Nephron progenitor cell (in vitro differentiated cells): ENCODE results near the gene ITPRIPL2.

Source experiments
- DNase-seq: peaks from one replicate; pipeline ENCODE4 v3.0.0; 2021
- H3K27ac Mint-ChIP-seq: 2 replicates; pipeline ENCODE4 v1.8.0; 2021; ENCODE audit warnings: mild to moderate bottlenecking, moderate library complexity, mixed read lengths
- H3K27me3 Mint-ChIP-seq: 2 replicates; pipeline ENCODE4 v1.8.0; 2021; ENCODE audit warnings: mild to moderate bottlenecking, low read depth, mixed read lengths; ENCODE audit not compliant: poor library complexity
- H3K36me3 Mint-ChIP-seq: 2 replicates; pipeline ENCODE4 v1.8.0; 2021; ENCODE audit warnings: low read depth, mixed read lengths
- H3K4me1 Mint-ChIP-seq: 2 replicates; pipeline ENCODE4 v1.8.0; 2021; ENCODE audit warnings: mixed read lengths
- H3K4me3 Mint-ChIP-seq: 2 replicates; pipeline ENCODE4 v1.8.0; 2021; ENCODE audit warnings: mild to moderate bottlenecking, moderate library complexity, mixed read lengths
- H3K9me3 Mint-ChIP-seq: 2 replicates; pipeline ENCODE4 v1.8.0; 2021; ENCODE audit warnings: mild to moderate bottlenecking, moderate library complexity, mixed read lengths
- TF ChIP-seq, protein P1 (sequence below): fragments of 200-600 bp; sonication (generic); IDR thresholded peaks from 2 replicates; pipeline ENCODE4 v1.5.0; 2021; ENCODE audit warnings: antibody characterized with exemption

The ITPRIPL2 gene

DNA sequence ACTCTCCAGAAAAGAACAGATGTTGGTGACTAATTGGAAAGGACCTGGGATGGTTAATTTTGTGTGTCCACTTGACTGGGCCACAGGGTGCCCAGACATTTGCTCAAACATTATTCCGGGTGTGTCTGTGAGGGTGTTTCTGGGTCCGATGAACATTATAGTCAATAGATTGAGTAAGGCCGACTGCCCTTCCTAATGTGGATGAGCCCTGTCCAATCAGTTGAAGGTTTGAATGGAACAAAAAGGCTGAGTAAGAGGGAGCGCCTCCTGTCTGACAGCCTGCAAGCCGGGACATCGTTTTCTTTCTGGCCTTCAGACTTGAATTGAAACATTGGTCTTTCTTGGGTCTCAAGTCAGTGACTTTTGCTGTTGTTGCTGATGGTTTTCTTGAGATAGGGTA, 22.8 kb upstream of the ITPRIPL2 start:
- Mint-ChIP-seq H3K27ac (no peak overlapping the region), H3K4me3 (no peak overlapping the region), H3K36me3 (no peaks in the 10 kb centered on the region), H3K4me1 (peaks cover 19% of the 10 kb centered on the region), H3K27me3 (peaks cover 20% of the 10 kb centered on the region), H3K9me3 (peaks cover 10% of the 10 kb centered on the region)
- TF ChIP-seq, protein P1, sequence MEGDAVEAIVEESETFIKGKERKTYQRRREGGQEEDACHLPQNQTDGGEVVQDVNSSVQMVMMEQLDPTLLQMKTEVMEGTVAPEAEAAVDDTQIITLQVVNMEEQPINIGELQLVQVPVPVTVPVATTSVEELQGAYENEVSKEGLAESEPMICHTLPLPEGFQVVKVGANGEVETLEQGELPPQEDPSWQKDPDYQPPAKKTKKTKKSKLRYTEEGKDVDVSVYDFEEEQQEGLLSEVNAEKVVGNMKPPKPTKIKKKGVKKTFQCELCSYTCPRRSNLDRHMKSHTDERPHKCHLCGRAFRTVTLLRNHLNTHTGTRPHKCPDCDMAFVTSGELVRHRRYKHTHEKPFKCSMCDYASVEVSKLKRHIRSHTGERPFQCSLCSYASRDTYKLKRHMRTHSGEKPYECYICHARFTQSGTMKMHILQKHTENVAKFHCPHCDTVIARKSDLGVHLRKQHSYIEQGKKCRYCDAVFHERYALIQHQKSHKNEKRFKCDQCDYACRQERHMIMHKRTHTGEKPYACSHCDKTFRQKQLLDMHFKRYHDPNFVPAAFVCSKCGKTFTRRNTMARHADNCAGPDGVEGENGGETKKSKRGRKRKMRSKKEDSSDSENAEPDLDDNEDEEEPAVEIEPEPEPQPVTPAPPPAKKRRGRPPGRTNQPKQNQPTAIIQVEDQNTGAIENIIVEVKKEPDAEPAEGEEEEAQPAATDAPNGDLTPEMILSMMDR, result no peak
- DNase-seq, result no peak

DNA sequence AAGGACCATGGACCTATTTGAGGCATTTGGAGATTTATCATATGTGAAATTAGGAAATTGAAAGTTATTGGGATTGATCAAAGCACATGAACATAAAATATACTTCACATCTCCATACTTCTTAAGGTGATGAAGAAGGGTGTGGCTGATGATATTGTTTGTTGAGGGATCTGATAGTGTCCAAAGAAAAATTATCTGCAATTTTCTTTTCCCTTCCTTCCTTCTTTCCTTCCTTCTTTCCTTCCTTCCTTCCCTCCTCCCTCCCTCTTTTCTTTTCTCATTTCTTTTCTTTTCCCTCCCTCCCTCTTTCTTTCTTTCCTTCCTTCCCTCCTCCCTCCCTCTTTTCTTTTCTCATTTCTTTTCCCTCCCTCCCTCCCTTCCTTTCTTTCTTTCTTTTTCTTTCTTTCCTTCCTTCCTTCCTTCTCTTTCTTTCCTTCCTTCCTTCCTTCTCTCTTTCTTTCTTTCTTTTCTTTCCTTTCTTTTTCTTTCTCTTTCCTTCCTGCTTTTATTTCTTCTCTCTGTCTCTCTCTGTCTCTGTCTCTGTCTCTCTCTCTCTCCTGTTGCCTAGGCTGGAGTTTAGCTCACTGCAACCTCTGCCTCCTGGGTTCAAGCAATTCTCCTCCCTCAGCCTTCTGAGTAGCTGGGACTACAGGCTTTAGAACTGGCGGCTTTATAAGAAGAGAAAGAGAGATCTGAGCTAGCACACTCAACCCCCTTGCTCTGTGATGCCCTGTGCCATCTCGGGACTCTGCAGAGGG, 20.9 kb upstream of the ITPRIPL2 start:
- Mint-ChIP-seq H3K36me3 (no peaks in the 10 kb centered on the region), H3K27ac (no peak overlapping the region), H3K27me3 (peaks cover 11% of the 10 kb centered on the region), H3K4me1 (peaks cover 11% of the 10 kb centered on the region), H3K4me3 (no peak overlapping the region), H3K9me3 (peaks cover 18% of the 10 kb centered on the region)
- TF ChIP-seq, protein P1, result no peak
- DNase-seq, result no peak

DNA sequence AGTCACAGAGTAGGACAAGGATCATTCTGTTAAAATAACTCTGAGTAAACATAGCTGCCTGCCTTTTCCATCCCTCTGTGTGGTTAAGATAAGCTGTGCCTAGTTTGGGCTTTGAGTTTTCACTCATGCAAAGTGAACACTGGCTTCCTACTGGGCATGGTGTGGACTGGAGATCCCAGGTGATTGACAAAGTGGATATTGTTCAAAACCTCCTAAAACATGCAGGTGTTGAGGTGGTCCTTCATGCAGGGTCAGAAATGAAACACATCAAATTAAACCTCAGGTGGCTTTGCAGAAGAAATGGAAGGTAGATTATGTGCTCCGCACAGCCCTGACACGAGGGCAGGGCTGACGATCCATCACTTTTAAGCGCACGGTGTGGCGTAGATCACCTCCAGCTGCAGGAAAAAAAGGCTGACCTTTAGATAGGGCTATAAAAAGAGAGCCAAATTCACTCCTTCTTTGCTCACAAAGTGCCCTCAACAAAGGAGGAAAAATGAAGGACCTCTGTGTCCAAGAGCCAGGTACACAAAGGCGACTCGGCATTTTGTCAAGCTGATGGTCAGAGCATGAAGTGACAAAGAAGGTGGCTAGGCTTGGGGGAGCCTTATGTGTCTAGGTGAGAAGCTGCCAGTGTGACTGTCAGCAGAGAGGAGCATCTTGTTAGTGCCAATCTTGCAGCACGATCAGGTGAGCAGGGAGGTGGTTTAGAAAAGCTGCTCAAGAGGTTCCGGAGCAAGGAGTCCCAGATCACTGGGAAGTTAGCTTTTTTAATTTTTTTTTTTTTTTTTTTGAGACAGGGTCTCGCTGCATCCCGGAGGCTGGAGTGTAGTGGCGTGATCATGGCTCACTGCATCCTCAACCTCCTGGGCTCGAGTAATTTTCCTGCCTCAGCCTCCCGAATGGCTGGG, 19.9 kb upstream of the ITPRIPL2 start:
- no peak for DNase-seq
- Mint-ChIP-seq H3K4me3 (no peak overlapping the region), H3K27me3 (peaks cover 11% of the 10 kb centered on the region), H3K9me3 (peaks cover 24% of the 10 kb centered on the region), H3K4me1 (peaks cover 11% of the 10 kb centered on the region), H3K27ac (no peak overlapping the region), H3K36me3 (no peaks in the 10 kb centered on the region)
- TF ChIP-seq, protein P1, result no peak

DNA sequence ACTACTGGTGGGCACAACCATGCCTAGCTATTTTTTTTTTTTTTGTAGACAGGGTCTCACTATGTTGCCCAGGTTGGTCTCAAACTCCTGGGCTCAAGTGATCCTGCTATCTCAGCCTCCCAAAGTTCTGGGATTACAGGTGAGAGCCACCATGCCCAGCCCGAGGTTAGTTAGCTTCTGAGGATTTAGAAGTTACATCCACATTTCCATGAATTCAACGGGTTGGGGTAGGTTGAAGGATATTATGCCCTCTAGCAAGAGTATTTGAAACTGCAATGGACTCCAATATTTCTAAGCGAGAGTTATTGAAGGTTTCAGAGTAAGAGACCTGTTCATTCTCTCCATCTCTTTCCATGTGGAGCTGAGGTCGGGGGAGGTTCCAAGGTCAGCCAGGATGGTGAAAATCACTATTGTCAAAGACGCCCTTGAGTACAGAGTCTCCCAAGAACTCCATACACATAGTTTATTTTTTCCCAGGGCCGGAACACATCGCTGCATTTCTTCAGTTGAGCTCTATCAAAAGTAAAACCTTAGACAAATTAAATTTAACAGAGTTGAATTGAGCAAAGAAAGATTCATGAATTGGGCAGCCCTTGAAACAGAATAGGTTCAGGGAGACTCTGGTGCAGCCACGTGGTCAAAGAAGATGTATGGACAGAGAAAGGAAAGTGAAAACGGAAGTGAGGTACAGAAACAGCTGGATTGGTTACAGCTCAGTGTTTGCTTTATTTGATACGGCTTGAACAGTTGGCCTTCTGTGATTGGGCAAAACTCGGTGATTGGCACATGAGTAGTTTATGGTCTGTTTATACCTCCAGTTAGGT, 19.0 kb upstream of the ITPRIPL2 start:
- Mint-ChIP-seq H3K27me3 (peaks cover 11% of the 10 kb centered on the region), H3K27ac (no peak overlapping the region), H3K36me3 (no peaks in the 10 kb centered on the region), H3K4me3 (no peak overlapping the region), H3K4me1 (peaks cover 11% of the 10 kb centered on the region), H3K9me3 (peaks cover 29% of the 10 kb centered on the region)
- TF ChIP-seq, protein P1, result no peak
- no peak for DNase-seq

DNA sequence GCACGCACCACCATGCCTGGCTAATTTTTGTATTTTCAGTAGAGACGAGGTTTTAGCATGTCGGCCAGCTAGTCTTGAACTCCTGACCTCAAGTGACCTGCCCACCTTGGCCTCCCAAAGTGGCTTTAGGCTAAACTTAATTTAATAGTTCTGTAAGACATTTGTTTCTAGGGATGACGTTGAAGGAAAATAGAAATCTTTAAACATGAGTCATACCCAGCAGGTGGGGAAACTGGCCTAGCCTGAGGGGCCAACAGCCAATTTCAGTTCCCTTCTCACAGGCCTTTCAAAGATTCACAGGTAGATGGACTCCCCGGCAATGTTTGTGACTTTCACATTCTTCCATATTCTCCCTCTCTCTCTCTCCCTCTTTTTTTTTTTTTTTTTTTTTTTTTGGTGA, 18.1 kb upstream of the ITPRIPL2 start:
- peaks cover 11% of the 10 kb centered on the region for H3K27me3 Mint-ChIP-seq
- DNase-seq, result no peak
- H3K4me3 Mint-ChIP-seq, result no peak overlapping the region
- H3K36me3 Mint-ChIP-seq, result no peaks in the 10 kb centered on the region
- TF ChIP-seq, protein P1, result no peak
- no peak overlapping the region for H3K27ac Mint-ChIP-seq
- H3K4me1 Mint-ChIP-seq, result peaks cover 11% of the 10 kb centered on the region
- H3K9me3 Mint-ChIP-seq, result peaks cover 33% of the 10 kb centered on the region
